ENCODE data around the gene TXNRD3. TPM values are rescaled to one million over a fixed set of nuclear protein-coding genes. Genes with fewer than 3 reads are reported as not detected.

The TXNRD3 gene
- polyA plus RNA-seq, 1 of the 3 experiments (the other 2 are of a cell fraction) = 4.7 TPM

DNA sequence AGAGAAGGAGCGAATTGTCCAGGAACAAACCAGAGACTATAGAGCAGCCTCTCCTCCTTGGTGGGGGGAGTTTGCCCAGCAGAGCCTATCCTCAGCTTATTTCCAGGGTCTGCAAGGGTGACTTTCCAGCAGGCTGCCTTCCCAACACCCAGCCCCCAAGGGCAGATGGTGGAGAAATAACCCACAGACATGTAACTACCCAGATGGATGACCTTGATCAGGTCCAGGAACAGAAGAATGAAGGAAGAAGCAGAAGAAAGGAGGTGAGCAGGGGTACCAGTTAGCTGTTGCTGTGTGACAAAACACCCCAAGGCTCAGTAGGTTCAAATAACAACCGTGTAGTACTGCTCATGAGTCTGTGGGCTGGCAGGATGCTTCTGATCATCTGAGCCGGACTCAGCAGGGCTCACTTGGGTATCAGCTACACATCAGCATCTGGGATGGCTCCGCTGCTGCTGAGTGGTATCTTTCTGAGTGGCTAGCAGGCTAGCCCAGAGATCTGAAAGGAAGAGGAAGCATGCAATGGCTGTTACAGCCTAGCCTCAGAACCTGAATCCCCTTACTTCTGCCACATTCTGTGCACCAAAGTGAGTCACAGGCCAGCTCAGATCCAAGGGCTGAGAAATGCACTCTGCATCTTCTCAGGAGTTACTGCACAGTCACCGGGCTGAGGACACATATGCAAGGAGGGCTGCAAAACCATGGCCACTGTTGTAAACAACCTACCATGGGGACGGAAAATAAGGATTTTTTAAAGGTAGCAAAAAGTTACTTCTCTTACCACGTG lies 22.2 kb upstream of the TXNRD3 start:
- TF ChIP-seq, protein P1, sequence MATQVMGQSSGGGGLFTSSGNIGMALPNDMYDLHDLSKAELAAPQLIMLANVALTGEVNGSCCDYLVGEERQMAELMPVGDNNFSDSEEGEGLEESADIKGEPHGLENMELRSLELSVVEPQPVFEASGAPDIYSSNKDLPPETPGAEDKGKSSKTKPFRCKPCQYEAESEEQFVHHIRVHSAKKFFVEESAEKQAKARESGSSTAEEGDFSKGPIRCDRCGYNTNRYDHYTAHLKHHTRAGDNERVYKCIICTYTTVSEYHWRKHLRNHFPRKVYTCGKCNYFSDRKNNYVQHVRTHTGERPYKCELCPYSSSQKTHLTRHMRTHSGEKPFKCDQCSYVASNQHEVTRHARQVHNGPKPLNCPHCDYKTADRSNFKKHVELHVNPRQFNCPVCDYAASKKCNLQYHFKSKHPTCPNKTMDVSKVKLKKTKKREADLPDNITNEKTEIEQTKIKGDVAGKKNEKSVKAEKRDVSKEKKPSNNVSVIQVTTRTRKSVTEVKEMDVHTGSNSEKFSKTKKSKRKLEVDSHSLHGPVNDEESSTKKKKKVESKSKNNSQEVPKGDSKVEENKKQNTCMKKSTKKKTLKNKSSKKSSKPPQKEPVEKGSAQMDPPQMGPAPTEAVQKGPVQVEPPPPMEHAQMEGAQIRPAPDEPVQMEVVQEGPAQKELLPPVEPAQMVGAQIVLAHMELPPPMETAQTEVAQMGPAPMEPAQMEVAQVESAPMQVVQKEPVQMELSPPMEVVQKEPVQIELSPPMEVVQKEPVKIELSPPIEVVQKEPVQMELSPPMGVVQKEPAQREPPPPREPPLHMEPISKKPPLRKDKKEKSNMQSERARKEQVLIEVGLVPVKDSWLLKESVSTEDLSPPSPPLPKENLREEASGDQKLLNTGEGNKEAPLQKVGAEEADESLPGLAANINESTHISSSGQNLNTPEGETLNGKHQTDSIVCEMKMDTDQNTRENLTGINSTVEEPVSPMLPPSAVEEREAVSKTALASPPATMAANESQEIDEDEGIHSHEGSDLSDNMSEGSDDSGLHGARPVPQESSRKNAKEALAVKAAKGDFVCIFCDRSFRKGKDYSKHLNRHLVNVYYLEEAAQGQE (IDR thresholded peaks at IDR 0.05; ENCODE audit: low read depth, low read length) = no peak
- TF ChIP-seq TAF1 (IDR thresholded peaks at IDR 0.05; ENCODE audit: borderline replicate concordance, low read depth, low read length) (no peak), GABPA (IDR thresholded peaks at IDR 0.05; ENCODE audit: low read depth) (no peak), RFX5 (IDR thresholded peaks at IDR 0.05; ENCODE audit: low read length) (no peak), SIN3A (IDR thresholded peaks at IDR 0.05; ENCODE audit: borderline replicate concordance, low read depth, low read length) (no peak), CHD2 (IDR thresholded peaks at IDR 0.05; ENCODE audit: low read length, partially characterized antibody) (no peak), TCF12 (IDR thresholded peaks at IDR 0.05) (no peak), RAD21 (IDR thresholded peaks at IDR 0.05; ENCODE audit: low read length) (no peak), MXI1 (IDR thresholded peaks at IDR 0.05; ENCODE audit: low read depth, low read length) (no peak)
- TF ChIP-seq, protein P2, sequence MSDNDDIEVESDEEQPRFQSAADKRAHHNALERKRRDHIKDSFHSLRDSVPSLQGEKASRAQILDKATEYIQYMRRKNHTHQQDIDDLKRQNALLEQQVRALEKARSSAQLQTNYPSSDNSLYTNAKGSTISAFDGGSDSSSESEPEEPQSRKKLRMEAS (IDR thresholded peaks at IDR 0.05; ENCODE audit: low read depth) = no peak
- ChIA-PET CTCF (interaction anchor here (1.0 to 6.7 kb wide), 8 partner anchors 10 to 871 kb away, joined by 3 to 172 read pairs (median 3); no protein-coding TSS in a partner anchor), POLR2A (no interaction called here)
- no peaks in the 10 kb centered on the region for H3K79me2 ChIP-seq (ENCODE audit: insufficient read depth)
- no peak overlapping the region for H2AFZ ChIP-seq (ENCODE audit: low read depth)
- no peaks in the 10 kb centered on the region for H3F3A ChIP-seq (replicated peaks; ENCODE audit: insufficient read depth)
- H3K4me2 ChIP-seq = no peak overlapping the region
- peaks cover 7% of the 10 kb centered on the region; the same call in 1 of the 2 replicates for H3K9me3 ChIP-seq
- H4K20me1 ChIP-seq (ENCODE audit: insufficient read depth) = no peaks in the 10 kb centered on the region
- no peak overlapping the region for H3K4me3 ChIP-seq (ENCODE audit: low read depth in 2 of 2, low read length in 1 of 2)
- peaks cover 15 to 31% of the 10 kb centered on the region in 2 experiments; a peak in 3 of 4 replicates for H3K4me1 ChIP-seq (ENCODE audit: control insufficient read depth in 1 of 2, insufficient read depth in 2 of 2, low read depth in 1 of 2, low read length in 1 of 2)
- H3K27ac ChIP-seq (ENCODE audit: low read depth in 2 of 2, low read length in 1 of 2) = no peak overlapping the region
- H3K36me3 ChIP-seq (replicated peaks in 1 of 2; ENCODE audit: control insufficient read depth in 1 of 2, insufficient read depth in 2 of 2, low read length in 1 of 2) = no peaks in the 10 kb centered on the region
- WGBS (ENCODE audit: low lambda C conversion rate) = 72% methylated on average over 7 of the region's 7 CpGs
- H3K27me3 ChIP-seq (ENCODE audit: insufficient read depth) = no peaks in the 10 kb centered on the region
- no peaks in the 10 kb centered on the region for H3K9me2 ChIP-seq
- no peak overlapping the region for H3K9ac ChIP-seq
- DNase-seq = no peak

DNA sequence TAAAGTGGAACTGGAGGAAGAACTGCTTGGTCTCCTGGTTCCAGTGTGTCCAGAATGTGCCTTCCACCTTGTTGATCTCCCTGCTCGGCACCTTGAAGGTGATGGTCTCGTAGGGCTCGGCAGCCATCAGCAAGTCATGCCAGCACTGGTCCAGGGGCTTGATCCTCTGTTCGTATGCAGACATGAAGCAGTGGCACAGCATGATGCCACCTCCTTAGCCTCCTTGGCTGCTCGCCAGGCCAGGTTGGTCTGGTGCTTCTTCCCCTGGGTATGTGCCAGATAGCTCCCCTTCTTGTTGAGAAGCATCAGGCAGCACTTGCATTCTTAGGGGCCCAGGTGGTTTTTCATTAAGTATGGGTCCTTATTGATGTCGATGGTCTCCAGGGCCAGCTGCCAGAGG lies 17.8 kb upstream of the TXNRD3 start:
- no peaks in the 10 kb centered on the region for H3K4me1 ChIP-seq (ENCODE audit: control insufficient read depth in 1 of 2, insufficient read depth in 2 of 2, low read depth in 1 of 2, low read length in 1 of 2)
- H3K27ac ChIP-seq (ENCODE audit: low read depth in 2 of 2, low read length in 1 of 2) = no peak overlapping the region
- no peaks in the 10 kb centered on the region for H3K79me2 ChIP-seq (ENCODE audit: insufficient read depth)
- no peaks in the 10 kb centered on the region for H3K27me3 ChIP-seq (ENCODE audit: insufficient read depth)
- no peak overlapping the region for H3K4me2 ChIP-seq
- no peak overlapping the region for H3K4me3 ChIP-seq (ENCODE audit: low read depth in 2 of 2, low read length in 1 of 2)
- 67% methylated on average over 4 of the region's 6 CpGs for WGBS (ENCODE audit: low lambda C conversion rate)
- H2AFZ ChIP-seq (ENCODE audit: low read depth) = no peak overlapping the region
- H4K20me1 ChIP-seq (ENCODE audit: insufficient read depth) = no peaks in the 10 kb centered on the region
- no peaks in the 10 kb centered on the region for H3F3A ChIP-seq (replicated peaks; ENCODE audit: insufficient read depth)
- peaks cover 7% of the 10 kb centered on the region; the same call in 1 of the 2 replicates for H3K9me3 ChIP-seq
- TF ChIP-seq JUND (IDR thresholded peaks at IDR 0.05) (no peak), GABPA (IDR thresholded peaks at IDR 0.05; ENCODE audit: low read depth) (no peak), FOXM1 (IDR thresholded peaks at IDR 0.05; ENCODE audit: low read depth) (no peak), SMC3 (IDR thresholded peaks at IDR 0.05; ENCODE audit: low read depth, low read length) (no peak), MEF2A (IDR thresholded peaks at IDR 0.05; ENCODE audit: borderline replicate concordance, low read depth) (no peak)
- TF ChIP-seq, protein P3, sequence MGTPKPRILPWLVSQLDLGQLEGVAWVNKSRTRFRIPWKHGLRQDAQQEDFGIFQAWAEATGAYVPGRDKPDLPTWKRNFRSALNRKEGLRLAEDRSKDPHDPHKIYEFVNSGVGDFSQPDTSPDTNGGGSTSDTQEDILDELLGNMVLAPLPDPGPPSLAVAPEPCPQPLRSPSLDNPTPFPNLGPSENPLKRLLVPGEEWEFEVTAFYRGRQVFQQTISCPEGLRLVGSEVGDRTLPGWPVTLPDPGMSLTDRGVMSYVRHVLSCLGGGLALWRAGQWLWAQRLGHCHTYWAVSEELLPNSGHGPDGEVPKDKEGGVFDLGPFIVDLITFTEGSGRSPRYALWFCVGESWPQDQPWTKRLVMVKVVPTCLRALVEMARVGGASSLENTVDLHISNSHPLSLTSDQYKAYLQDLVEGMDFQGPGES (IDR thresholded peaks at IDR 0.05; ENCODE audit: low read depth, low read length) = no peak
- DNase-seq = no peak
- no peak overlapping the region for H3K9ac ChIP-seq
- ChIA-PET CTCF (interaction anchor here (1.1 to 1.4 kb wide), 4 partner anchors 12 to 875 kb away, joined by 3 to 7 read pairs (median 4); partner anchors contain the start of gene TXNRD3), POLR2A (no interaction called here)
- no peaks in the 10 kb centered on the region for H3K9me2 ChIP-seq
- no peaks in the 10 kb centered on the region for H3K36me3 ChIP-seq (replicated peaks in 1 of 2; ENCODE audit: control insufficient read depth in 1 of 2, insufficient read depth in 2 of 2, low read length in 1 of 2)
